GM19452 (cell line): ENCODE results near the gene SMIM24.
"Not testable (repeated sequence)": the region's sequence is repeated elsewhere in the genome, so short reads cannot be mapped to it uniquely, and the experiment has no call there.

Source experiments
- ATAC-seq: cut with Tn5 transposase; IDR thresholded peaks from one replicate; pipeline ENCODE4 v1.9.1; 2021; ENCODE audit not compliant: unreplicated experiment

The SMIM24 gene

DNA sequence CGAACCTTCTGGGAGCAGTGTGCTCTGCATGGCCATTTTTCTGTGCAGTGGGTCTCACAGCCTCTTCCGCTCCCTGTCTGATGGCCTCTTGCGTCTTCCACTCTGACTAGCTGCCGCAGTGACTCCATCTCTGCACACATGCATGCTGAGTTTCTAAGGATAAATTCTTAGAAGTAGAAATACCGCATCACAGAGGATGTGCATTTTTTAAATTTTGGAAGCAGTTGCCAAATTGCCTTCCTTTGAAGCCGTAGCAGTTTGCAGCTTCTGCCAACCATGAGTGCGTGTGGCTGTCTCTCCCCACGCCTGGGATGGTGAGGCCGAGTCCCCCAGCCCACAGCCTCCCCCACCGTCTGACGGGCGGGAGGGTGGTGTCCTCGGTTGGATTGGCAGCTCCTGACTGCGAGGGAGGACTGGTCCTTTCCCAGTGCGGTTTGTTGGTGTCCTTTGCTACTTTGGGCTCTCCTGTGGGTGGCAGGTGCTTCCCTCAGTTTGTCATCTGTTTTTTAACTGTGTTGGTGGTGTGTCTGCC is 35.6 kb upstream of the SMIM24 start:
- no peak for ATAC-seq

DNA sequence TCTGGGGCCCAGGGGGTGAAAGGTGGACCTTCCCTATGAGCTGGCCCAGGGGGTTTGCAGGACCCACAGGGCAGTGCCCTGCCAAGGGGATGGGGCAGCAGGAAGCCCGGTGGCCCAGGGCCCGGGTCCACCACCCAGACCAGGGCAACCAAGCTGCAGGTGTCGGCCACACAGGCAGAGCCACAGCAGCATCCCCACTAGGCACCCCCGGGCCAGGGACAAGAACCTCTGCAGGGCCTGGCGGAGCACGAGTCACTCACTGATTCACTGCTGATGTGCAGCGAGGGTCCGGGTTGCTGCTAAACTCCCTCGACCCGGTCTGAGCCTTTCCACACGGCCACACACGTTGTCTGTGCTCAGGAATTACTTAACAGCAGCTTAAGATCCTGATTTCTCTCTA is 34.6 kb upstream of the SMIM24 start:
- no peak for ATAC-seq

DNA sequence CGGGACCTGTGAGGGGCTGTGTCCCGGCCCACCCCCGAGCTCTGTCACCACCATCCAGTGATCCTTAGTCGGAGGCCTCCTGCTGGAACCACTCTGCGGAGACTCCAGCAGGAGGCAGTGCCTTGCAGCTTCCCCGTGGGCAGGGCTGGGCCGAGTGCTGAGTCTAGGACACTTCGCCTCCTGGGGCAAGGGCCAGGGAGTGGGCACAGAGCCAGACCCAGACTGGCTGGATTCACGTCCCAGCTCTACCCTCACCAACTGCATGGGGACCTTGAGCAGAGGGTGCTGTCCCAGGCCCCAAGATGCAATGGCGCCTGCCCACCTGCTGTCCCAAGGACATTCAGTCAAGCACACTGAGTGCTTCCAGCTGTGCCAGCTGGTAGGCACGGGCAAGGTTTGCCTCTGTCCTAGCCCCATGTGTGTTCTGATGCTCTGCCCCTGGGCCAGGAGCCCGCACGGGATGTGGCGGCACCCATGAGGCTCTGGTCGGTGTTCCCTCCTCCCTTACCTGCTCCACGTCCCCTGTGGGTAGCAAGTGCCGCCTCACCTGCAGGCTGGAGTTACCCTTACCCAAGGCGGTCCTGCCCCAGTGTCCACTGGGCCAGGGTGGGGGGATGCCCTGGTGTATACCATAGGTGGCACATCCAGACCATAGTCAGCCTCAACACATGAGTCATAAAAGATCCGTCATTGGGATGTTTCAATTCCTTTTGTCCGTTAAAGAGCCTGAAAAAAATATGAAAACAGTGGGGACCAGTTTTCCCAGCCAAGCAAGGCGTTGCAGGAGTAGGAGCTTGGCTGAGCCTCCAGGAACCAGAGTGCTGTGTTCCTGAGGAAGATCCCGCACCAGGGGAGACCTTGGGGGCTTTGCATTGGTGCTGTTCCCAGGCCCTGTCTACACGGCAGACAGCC is 33.2 kb upstream of the SMIM24 start:
- ATAC-seq: no peak

GRCh38 chr19:3512562-3513228 is 32.4 kb upstream of the SMIM24 start:
- ATAC-seq: no peak

- ATAC-seq: no peak
Observed at GRCh38 chr19:3511506-3512251, 31.4 kb upstream of the SMIM24 start.

DNA sequence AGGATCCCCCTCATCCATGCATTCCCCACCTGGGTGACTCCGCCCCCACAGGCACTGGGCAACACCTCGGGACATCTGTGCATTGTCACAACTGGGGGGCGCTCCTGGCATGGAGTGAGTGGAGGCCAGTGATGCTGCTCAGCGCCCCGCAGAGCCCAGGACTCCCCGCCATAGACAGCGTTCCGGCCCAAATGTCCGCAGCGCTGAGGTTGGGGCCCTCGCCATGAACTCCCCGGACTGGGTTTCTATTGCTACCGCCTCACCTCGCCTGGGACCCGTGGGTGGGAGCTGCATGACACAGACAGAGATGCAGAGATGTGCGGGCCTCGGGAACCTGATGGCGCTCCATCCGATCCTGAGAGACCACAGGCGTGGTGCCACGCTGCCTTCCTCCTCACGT is 30.4 kb upstream of the SMIM24 start:
- no peak for ATAC-seq

- ATAC-seq: no peak
Observed at GRCh38 chr19:3509566-3509989, 29.3 kb upstream of the SMIM24 start.

GRCh38 chr19:3508771-3509535 is 28.6 kb upstream of the SMIM24 start:
- no peak for ATAC-seq

DNA sequence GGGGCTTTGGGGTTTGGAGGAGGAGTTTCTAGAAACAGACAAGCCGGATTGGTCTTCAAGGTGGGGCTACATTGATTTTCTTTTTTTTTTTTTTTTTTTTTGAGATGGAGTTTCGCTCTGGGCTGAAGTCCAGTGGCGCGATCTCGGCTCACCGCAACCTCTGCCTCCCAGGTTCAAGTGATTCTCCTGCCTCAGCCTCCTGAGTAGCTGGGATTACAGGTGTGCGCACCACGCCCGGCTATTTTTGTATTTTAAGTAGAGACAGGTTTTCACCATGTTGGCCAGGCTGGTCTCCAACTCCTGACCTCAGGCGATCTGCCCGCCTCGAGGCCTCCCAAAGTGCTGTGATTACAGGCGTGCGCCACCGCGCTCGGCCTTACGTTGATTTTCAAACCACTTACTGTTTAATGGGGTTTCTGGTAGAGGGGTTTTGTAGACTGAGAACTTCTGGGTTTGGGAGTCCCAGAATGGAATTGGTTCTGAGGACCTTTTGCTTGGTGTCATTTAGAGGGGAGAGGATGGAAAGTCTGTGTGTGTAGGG is 27.9 kb upstream of the SMIM24 start:
- ATAC-seq: not testable (repeated sequence)

GRCh38 chr19:3507371-3508120 is 27.2 kb upstream of the SMIM24 start:
- ATAC-seq: no peak

DNA sequence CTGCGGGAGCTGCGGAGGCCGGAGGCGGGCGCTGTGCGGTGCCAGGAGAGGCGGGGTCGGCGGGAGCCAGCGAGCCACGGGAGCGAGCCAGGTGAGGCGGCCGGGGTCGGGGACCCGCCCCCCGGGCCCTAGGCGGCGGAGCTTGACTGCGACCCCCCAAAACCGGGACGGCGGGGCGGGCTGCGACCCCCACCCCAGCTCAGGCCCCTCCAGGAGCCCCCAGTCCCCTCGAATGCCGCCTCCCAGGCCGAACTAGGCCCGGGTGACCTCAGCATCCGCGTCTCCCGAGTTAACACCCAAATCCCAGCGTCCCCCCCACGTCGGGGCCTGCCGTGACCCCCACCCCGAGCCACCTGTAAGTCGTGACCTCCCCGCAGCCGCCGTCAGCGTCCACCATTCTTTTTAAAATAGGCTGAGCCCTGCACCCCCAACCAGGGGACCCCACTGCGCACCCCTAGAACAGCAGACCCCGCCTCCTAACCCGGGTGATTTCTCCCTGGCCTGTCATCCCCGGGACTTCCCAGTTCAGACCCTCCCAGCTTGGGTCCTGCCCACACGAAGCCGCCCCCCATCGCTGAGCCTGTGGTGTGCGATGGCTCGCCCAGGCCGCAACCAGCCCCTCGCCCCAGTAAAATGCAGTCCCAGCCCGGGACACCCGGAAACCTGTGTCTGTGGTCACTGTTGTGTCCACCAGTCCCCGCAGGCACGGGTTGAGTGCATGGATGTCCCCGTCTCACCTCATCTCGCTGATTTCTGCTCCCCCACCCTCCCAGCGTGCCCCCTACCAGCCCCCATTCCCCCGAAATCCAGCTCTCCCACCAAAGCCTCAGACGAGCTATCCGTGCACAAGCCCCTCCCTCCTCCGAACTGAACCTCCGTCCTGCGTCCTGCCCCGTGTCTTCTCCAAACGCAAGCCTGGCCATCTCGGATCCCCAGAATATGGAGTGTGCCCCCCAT is 26.3 kb upstream of the SMIM24 start:
- peak; percentile 7 for ATAC-seq

DNA sequence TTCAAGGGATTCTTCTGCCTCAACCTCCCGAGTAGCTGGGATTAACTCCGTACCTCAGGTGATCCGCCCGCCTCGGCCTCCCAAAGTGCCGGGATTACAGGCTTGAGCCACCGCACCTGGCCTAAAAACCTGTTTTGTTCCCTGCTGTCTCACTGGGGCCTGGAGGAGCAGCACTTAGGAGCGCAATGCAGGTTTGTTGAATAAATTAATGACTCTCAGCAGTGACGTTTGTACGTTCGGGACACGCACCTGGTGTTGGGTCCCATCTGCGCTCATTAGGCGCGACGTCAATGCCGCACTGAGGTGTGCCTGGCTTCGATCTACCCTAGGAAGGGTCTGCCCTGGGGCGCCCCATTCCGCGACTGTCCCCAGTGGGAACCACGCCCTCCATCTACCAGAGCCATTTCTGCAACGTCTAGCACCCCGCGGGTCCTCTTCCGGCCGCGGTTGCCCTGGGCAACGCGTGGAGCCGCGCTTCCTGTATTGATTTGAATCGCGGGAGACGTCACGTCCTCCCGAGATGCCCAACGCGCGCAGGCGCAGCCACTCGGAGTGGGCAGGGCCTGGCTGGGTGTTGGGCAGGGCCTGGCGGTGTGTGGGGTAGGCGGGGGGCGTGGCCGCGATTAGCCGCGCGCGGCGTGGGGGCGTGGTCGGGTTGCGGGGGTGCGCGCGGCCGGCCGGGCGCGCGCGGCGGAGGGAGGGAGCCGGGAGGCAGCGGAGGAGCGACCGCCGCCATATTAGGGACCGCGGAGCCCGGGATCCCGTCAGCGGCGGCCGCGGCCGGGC is 25.5 kb upstream of the SMIM24 start, which contains the start of gene FZR1:
Gene FZR1 (plus strand): TSS at position 714 of the 786 bp plus-strand sequence. CDS start 16,679 bp downstream, outside the sequence.
- peak; percentile 84 for ATAC-seq

DNA sequence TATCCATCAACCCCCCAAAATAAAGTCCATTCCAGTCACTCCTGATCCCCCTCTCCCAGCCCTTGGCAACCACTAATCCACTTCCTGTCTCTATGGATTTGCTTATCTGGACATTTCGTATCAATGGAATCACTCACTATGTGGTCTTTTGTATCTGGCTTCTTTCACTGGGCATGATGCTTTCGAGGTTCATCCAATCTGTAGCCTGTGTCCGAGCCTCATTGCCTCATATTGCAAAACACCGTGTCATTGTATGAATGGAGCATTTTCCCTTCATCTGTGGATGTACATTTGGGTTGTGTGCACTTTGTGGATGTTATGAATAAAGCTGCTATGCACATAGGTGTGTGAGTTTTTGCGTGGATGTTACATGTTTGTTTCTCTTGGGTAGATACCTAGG is 24.4 kb upstream of the SMIM24 start:
- no peak for ATAC-seq

- ATAC-seq: no peak
Observed at GRCh38 chr19:3503036-3503572, 22.8 kb upstream of the SMIM24 start.

GRCh38 chr19:3501780-3502179 is 21.5 kb upstream of the SMIM24 start:
- ATAC-seq: no peak

DNA sequence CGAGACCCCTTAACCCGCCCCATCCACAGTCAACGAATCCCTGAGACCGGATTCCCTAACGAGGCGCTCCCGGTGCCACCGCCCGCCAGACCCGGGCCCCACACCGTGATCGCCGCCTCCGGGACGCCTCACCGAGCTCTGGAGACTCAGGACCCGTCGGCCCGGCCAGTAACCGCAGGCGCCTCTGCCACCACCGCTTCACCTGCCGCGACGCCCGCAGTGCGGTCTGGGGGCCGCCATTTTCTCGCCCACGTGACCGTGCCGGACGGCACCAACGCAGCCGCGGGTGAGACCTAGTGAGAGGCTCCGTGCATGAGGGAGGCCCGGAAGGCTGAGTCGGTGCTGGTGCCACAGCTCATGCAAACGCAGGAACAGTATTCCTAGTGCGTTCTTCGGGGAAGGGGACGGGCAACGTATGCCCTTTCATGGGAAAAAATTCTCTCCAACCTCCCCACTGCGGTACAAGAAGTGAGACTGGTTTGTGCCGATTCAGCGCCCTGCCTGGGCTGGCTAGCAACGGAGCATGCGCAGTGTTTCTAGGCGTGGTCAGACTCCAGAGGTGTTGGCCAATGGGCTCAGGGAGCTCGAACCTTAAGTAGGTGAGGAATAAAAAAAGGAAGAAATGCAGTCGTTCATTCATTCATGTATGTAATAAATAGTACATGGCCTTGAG is 20.2 kb upstream of the SMIM24 start, which contains the start of gene DOHH:
Gene DOHH (minus strand): TSS at position 246 of the 673 bp plus-strand sequence. CDS start 3,860 bp downstream, outside the sequence.
- peak; percentile 77 for ATAC-seq
